NCI-H226 (cell line): Measurements from ENCODE around the gene PYY.
"Not testable (repeated sequence)": the region's sequence is repeated elsewhere in the genome, so short reads cannot be mapped to it uniquely, and the experiment has no call there.

Experiments used
- DNase-seq: peaks from one replicate; pipeline ENCODE4 v3.0.0-alpha.2; 2015

PYY gene

DNA sequence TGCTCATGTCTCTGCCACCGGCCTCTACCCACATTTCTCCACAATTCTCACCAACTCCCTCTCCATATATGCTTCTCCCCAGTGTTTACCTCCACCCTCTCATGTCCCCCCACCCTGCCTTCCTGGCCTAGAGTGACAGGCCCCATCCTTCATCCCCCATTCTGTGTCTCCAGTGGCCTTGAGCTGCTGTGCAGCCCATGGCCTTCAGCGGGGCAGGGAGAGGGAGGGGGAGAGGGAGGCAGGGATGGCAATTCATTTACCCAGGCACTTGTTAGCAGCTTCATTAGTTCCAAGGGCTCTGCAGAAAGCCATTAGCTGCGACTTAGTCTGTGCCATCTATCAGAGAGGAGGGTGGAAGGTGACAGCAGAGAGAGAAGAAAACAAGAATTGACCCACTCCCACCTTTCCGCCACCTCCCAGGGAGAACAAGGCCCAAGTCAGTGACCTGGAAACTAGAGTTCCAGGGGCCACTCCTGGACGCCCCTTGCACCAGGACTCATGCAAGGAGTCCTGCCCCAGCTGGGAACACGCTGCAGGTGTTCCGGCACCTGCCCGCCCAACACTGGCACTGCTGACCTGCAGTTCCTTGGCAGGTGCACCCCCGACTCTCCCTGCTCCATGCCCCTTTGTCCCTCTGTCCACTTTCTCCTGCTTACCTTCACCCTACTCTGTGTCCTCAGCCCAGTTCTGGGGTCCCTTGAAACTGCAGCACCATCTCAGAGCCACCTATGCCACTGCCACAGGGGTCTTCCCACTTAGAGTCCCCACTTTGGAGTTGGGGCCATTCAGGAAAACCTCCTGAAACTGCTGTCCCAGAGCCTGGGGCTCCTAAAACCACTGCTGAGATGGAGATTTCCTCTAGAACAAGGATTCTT, 23.5 kb upstream of the PYY start:
- no peak for DNase-seq

DNA sequence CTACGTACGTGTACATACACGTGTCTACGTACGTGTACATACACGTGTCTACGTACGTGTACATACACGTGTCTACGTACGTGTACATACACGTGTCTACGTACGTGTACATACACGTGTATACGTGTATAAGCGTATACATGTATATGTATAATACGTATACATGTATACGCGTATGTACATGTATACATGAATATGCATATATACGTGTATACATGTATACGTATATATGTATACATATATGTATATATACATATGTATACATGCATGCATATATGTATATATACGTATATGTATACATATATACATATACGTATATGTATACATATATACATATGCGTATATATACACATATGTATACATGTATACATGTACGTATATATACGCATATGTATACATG, 22.2 kb upstream of the PYY start:
- DNase-seq = no peak

DNA sequence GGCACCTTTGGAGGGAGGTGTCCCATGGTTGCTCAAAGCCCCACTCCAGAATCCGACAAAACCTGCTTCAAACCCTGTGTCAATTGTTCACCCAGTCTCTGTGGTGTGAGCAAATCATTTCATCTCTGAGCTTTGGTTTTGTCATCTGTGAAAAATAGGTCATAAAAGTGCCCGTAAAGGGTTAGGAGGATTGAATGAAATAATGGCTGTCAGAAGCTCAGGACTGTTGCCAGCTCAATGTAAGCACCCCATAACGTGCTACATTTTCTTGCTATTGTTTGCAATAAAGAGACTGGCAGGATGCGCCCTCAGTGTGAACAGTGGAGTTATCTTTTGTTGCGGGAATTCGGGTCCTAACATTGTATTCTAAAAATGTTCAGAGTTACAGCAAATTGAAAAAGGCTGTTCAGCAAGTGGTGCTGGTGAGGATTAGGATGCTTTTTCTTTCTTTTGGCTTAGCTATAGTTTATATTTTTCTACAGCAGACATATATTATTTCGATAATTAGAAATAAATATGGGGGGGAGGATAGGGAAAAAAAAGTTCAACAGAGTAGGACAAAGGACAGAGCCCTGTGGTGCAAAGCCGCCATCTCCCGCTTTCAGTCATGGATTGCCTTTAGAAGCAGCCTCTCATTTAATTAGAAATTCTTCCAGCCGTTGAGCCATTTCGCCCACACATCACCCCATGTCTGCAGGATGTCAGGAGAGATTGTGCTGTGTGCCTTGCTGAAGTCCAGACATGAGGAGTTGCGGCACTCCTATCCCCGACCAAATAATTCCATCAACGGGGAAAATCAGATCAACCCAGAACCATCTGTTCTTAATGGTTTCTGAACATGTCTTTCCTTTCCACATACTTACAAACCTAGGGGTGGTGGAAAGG, 20.9 kb upstream of the PYY start:
- no peak for DNase-seq

- not testable (repeated sequence) for DNase-seq
Measured at GRCh38 chr17:43972444-43973212, 18.9 kb upstream of the PYY start.

- DNase-seq = not testable (repeated sequence)
Measured at GRCh38 chr17:43971436-43971835, 17.7 kb upstream of the PYY start.

GRCh38 chr17:43970366-43970765, 16.6 kb upstream of the PYY start:
- no peak for DNase-seq

DNA sequence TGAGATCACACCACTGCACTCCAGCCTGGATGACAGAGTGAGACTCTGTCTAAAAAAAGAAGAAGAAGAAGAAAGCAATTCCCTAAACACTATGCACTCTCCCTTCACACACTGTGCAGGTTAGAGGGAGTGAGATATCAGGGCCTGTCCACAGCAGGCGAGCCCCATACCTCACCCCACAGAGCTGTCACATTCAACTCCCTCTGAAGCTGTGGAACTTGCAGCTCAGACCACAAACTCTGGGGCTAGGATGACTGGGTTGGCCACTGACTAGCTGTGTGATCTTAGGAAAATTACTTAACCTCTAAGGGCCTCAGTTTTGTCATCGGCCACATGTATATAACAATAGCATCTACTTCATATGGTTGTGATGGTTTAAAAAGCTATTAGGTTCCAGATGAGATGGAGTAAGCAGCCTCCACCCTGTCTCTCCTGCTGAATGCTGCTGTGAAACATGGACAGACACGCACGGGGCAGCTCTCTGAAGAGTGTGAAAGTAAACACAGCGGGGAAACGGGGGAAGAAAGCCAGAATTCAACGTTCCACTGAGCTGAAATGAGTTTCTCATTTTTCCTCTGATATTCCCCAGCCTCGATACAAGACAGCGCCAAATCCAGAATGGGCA, 13.6 kb upstream of the PYY start:
- DNase-seq = no peak

GRCh38 chr17:43966276-43966675, 12.5 kb upstream of the PYY start:
- no peak for DNase-seq

DNA sequence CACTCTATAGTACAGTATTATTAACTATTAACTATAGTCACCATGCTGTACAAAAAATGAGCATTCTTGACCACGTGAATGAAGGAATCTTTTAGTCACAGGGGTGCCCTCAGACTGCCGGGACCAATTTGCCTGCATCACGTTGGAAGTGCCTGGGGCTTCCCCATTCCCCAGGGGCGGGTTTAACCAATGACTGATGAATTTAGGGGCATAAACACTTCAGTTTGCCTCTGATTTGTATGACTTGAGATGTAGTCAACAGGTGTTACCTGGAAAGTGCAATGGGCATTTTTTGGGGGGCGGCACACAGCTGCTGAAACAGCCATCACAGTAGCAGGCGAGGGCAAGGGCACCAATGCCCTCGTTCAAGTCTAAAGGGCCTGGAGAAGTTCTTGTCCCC, 8.7 kb upstream of the PYY start:
- no peak for DNase-seq

DNA sequence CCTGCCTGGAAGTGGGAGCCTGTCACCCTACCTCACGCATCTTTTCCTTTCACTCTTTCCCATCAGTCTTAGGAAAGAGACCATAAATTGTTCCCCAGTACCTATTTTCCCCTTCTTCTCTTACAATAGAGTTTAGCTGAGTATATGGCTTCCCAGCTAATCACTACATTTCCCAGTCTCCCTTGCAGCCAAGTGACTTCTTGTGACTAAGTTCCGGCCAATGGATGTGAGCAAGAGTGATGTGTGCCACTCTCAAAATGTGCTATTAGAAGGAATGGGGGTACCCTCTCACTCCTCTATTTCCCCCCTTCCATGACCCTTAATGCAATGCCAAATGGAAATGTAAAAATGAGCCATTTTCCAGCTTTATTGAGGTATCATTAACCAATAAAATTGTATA, 8.2 kb upstream of the PYY start:
- no peak for DNase-seq

DNA sequence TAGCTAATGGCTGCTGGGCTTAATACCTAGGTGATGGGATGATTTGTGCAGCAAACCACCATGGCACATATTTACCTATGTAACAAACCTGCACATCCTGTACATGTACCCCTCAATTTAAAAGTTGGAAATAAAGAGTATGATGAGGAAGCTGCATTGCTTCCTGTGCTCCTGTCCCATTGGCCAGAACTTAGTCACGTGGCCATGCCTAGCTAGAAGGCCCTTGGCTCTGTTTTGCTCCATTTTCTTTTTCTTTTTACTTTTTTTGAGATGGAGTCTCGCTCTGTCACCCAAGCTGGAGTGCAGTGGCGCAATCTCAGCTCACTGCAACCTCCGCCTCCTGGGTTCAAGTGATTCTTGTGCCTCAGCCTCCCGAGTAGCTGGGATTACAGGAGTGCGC, 7.6 kb upstream of the PYY start:
- DNase-seq = not testable (repeated sequence)

DNA sequence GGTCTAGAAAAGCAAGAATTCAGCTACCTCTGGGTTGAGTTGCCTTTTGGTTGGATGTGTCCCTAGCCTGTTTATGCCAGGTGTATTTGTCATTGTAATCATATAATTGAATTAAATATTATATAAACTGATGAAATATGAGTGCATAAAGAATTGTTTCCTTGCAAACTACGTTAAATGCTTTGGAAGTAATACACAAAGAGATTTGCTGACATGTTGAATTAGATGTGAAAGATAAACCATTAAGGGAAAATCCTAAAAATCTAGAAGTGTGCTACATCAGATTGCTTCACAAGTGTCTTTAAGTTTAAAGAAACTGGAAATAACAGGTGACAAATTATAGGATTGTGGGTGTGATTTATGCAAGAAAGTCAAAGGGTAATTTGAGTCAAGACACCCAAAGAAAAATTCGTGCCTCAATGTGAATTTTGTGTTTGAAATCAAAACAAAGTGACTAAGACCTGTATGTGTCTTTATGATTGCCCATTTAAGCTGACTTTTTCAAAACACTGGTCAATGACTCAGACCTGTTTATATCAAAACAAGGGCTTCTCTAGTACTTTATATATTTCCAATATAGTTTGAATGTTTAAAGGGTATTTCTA, 5.1 kb upstream of the PYY start:
- DNase-seq = no peak

GRCh38 chr17:43956222-43956621, 2.5 kb upstream of the PYY start:
- no peak for DNase-seq

- DNase-seq = no peak
Measured at GRCh38 chr17:43952724-43953666, 745 bp downstream of the PYY start.

DNA sequence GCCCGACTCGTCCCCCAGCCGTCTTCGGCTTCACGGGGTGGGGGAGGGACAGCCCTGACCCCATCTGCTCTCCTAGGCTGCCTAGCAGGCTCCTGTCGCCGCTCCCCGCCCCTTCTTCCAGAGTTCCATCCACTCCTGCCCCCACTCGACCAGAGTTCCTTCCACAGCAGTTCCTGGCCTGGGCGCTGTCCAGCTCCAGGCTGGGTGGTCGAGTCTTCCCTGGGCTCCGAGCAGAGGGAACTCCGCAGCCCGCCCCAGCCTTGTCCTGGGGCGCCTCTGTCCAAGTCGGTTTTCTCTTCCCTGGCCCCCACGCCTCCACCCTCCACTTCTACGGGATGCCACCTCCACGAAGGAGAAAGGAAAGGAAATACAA, 1.4 kb downstream of the PYY start:
- DNase-seq = no peak

DNA sequence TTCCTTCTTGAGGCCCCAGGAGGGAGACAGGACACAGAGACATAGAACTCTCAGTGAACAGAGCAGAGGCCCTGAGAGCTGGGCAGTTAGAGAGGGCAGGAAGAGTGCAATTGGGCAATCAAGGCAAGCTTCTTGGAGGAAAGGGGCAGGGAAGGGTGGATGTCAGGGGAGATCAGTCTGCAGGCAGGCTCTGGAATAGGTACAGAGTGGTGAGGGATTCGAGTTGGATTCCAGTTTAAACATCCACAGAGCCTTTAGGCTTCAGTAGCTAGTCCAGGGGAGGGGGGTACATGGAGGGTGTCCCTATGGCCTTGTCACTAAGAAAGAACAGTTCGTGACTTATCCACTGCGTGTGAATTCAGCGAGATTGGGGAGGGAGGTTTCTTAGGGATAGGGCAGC, 2.0 kb downstream of the PYY start:
- no peak for DNase-seq

DNA sequence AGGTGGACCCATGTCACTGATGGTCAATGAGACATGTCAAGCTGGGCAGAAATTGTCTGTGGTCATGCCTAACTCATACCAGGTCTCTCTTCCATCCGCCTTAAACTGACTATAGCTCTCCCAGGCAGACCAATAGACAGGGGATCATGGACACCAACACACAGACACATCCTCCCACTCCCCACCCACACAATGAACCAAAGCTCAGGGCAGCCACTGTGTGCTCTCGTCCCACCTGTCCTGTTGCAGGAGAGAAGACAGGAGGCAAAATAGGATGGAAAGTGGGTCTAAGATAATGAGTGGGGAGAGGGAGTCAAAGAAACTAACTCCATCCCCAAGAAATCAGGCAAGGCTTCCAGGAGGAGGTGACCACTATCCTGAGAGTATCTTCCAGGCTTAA, 3.2 kb downstream of the PYY start:
- DNase-seq = no peak

GRCh38 chr17:43949781-43950180, 4.0 kb downstream of the PYY start:
- no peak for DNase-seq

GRCh38 chr17:43946781-43947180, 7.0 kb downstream of the PYY start:
- no peak for DNase-seq

DNA sequence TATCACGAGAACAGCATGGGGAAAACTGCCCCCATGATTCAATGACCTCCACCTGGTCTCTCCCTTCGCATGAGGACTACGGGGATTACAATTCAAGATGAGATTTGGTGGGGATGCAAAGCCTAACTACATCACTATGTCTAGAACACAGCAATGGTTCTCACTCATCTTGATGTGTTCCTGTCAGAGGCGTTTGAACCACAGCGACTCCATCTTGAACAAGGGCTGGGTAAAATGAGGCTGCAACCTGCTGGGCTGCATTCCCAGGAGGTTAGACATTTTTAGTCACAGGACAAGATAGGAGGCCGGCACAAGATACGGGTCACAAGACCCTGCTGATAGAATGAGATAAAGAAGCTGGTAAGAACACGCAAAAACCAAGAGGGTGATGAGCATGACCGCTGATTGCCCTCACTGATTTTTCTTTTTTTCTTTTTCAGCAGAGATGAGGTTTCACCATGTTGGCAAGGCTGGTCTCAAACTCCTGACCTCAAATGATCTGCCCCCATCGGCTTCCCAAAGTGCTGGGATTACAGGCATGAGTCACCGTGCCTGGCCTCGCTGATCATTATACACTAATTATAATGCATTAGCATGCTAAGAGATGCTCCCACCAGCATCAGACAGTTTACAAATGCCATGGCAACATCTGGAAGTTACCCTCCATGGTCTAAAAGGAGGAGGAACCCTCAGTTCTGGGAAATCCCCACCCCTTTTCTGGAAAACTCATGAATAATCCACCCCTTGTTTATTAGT, 8.5 kb downstream of the PYY start:
- no peak for DNase-seq
